Left ventricle myocardium inferior (tissue), 1 donor: ENCODE data around the gene CXCR5. TPM values are rescaled to one million over a fixed set of nuclear protein-coding genes. Genes with fewer than 3 reads are reported as not detected.

ENCODE experiments used
- DNase-seq: peaks from one replicate; pipeline ENCODE4 v3.0.0-alpha.2; 2020
- H3K27ac ChIP-seq: fragments of 200-600 bp; replicated peaks from 2 replicates; pipeline ENCODE4 v1.8.0; 2021
- H3K27me3 ChIP-seq: fragments of 200-600 bp; 2 replicates; pipeline ENCODE4 v1.8.0; 2021; ENCODE audit warnings: low read depth
- H3K36me3 ChIP-seq: fragments of 200-600 bp; 2 replicates; pipeline ENCODE4 v1.8.0; 2021
- H3K4me1 ChIP-seq: fragments of 200-600 bp; 2 replicates; pipeline ENCODE4 v1.8.0; 2021
- H3K4me3 ChIP-seq: fragments of 200-600 bp; 2 replicates; pipeline ENCODE4 v1.8.0; 2021; ENCODE audit warnings: mild to moderate bottlenecking, moderate library complexity
- H3K9me3 ChIP-seq: fragments of 200-600 bp; replicated peaks from 2 replicates; pipeline ENCODE4 v1.8.0; 2021
- CTCF ChIP-seq: fragments of 200-600 bp; IDR thresholded peaks from 2 replicates; pipeline ENCODE4 v1.8.0; 2021; ENCODE audit warnings: antibody characterized with exemption, mild to moderate bottlenecking, borderline replicate concordance
- intact Hi-C: fragments of 100-400 bp; cut with micrococcal nuclease; formaldehyde crosslinking; loops from one replicate; pipeline ENCODE4 v1.11.0; 2022
- total RNA-seq: library from RNA; stranded (reverse); fragmentation: NEBNext Ultra II Directional; extraction: Animal tissue kit (Norgen Biotek cat#: 25700); gene quantifications from one replicate; pipeline ENCODE4 v1.2.1, GENCODE V29; 2021
- donor health status: DM: no; HTN: yes; CAD: no; lungs with severe emphysema.

Gene CXCR5
- total RNA-seq, 1 donor from 2014 or later, result not detected

- no peaks in the 10 kb centered on the region for H3K27me3 ChIP-seq
- peak overlapping the region; percentile 96 for H3K27ac ChIP-seq
- DNase-seq, result no peak
- peak overlapping the region; percentile 63 for H3K4me3 ChIP-seq
- H3K36me3 ChIP-seq, result peaks cover 49% of the 10 kb centered on the region
- no peak for TF ChIP-seq CTCF
- intact Hi-C loops, result loop anchor here (10.0 kb wide), 1 partner anchor 47 kb away; the partner anchor contains the start of gene UPK2
- H3K9me3 ChIP-seq, result no peaks in the 10 kb centered on the region
- H3K4me1 ChIP-seq, result peaks cover 73% of the 10 kb centered on the region
Observed at GRCh38 chr11:118908264-118908663, 24.6 kb downstream of the CXCR5 start.

GRCh38 chr11:118908901-118909618 lies 25.4 kb downstream of the CXCR5 start:
- peak; percentile 89 for DNase-seq
- intact Hi-C loops, result loop anchor here (10.0 kb wide), 1 partner anchor 46 kb away; the partner anchor contains the start of gene UPK2
- Histone ChIP-seq H3K9me3 (no peaks in the 10 kb centered on the region), H3K4me1 (peaks cover 81% of the 10 kb centered on the region), H3K4me3 (peak overlapping the region; percentile 63), H3K27me3 (no peaks in the 10 kb centered on the region), H3K27ac (peak overlapping the region; percentile 96), H3K36me3 (peaks cover 41% of the 10 kb centered on the region)
- no peak for TF ChIP-seq CTCF

GRCh38 chr11:118909619-118910308 lies 26.1 kb downstream of the CXCR5 start:
- no peak for TF ChIP-seq CTCF
- peak overlapping the region; percentile 63 for H3K4me3 ChIP-seq
- peak overlapping the region; percentile 96 for H3K27ac ChIP-seq
- intact Hi-C loops, result loop anchor here (10.0 kb wide), 1 partner anchor 45 kb away; the partner anchor contains the start of gene UPK2
- no peak for DNase-seq
- H3K9me3 ChIP-seq, result no peaks in the 10 kb centered on the region
- H3K36me3 ChIP-seq, result peaks cover 34% of the 10 kb centered on the region
- no peaks in the 10 kb centered on the region for H3K27me3 ChIP-seq
- peaks cover 88% of the 10 kb centered on the region for H3K4me1 ChIP-seq

GRCh38 chr11:118910309-118911112 lies 26.8 kb downstream of the CXCR5 start:
- intact Hi-C loops, result no loop called here
- no peaks in the 10 kb centered on the region for H3K27me3 ChIP-seq
- peak; percentile 77 for DNase-seq
- H3K9me3 ChIP-seq, result no peaks in the 10 kb centered on the region
- peak overlapping the region; percentile 63 for H3K4me3 ChIP-seq
- H3K4me1 ChIP-seq, result peaks cover 95% of the 10 kb centered on the region
- H3K27ac ChIP-seq, result peak overlapping the region; percentile 96
- H3K36me3 ChIP-seq, result peaks cover 29% of the 10 kb centered on the region
- TF ChIP-seq CTCF, result no peak

GRCh38 chr11:118911113-118911879 lies 27.6 kb downstream of the CXCR5 start:
- TF ChIP-seq CTCF, result no peak
- Histone ChIP-seq H3K4me1 (peaks cover 100% of the 10 kb centered on the region), H3K36me3 (peaks cover 21% of the 10 kb centered on the region), H3K27ac (peak overlapping the region; percentile 96), H3K27me3 (no peaks in the 10 kb centered on the region), H3K9me3 (no peaks in the 10 kb centered on the region), H3K4me3 (peak overlapping the region; percentile 63)
- no peak for DNase-seq
- intact Hi-C loops, result no loop called here
